ENCODE measurements around the gene PEX19. TPM values are rescaled to one million over a fixed set of nuclear protein-coding genes. Genes with fewer than 3 reads are reported as not detected.
"Not testable (repeated sequence)": the region's sequence is repeated elsewhere in the genome, so short reads cannot be mapped to it uniquely, and the experiment has no call there.

PEX19 gene, protein sequence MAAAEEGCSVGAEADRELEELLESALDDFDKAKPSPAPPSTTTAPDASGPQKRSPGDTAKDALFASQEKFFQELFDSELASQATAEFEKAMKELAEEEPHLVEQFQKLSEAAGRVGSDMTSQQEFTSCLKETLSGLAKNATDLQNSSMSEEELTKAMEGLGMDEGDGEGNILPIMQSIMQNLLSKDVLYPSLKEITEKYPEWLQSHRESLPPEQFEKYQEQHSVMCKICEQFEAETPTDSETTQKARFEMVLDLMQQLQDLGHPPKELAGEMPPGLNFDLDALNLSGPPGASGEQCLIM
- 72.5 and 86.3 TPM in 2 replicates for polyA plus RNA-seq (2014; cell fraction: cytosol; rRNA removed)
- polyA plus RNA-seq (2014; cell fraction: nucleus; rRNA removed): 36.7 and 56.9 TPM in 2 replicates

DNA sequence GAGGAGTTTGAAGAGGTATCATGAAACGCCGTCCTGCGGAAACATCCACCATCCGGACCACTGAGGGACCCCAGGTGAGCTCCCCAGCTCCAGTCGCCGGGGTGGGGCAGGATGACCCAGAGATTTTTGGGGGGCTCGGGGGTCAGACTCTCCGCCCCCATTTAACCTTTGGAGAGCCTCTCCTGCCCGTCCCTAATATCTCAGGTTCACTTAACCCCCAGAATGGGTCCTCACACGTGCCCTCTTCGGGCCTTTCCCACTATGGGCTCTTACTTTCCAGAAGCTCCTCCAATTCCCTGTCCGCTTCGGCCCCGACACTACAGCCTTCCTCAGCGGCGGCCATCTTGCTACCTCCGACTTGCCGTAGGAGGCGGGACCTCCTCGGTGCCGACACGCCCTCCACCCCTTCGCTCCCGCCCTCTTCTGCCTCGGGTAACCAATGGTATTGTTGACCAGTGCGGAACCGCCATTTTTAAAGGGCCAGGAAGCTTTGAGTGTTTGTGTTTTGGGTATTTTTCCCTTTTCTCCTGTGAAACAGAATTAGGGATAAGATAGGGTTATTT, at the start of gene PEX19:
Gene PEX19, minus strand, starts transcription at position 352 of the 563 bp plus-strand sequence. Its CDS starts 9 bp downstream, at position 343.
- peak; percentile 90 for DNase-seq (ENCODE audit: low spot score)

DNA sequence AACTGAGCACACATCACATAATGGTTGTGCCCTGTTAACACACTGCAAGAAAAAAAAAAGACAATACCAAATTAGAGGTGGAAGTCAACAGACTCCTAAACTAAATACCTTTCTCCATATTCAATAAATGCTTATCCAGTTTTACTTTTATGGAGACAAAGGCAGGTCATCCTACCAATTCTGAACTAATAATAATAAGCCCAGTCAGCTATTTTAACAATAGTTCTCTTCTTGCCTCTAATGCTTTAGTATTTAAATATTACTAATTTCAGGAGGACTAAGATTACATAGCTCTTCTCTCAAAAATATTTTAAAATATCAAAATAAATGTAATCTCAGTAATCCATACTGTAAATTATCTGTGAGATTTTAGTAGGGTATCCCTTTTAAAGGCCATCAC, 47.6 kb upstream of the PEX19 start:
- DNase-seq (ENCODE audit: low spot score): no peak

DNA sequence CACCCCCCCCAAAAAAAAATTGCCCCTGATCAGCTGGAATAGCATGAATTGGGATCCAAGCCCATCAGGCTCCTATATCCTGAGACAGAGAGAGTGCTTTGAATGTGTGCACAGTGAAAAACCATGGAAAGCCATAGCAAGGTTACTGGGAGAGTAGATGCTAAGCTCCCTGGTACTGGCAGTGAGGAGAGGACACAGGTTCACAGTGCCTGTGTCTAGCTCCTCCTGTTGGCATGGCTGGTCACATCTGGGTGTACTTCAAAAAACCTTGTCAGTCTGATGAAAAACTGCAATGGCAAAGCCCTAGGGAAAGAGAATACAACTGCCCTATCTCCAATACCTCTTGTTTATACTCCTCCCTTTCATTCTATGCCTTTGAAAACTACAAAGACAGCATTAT, 45.2 kb upstream of the PEX19 start:
- no peak for DNase-seq (ENCODE audit: low spot score)

DNA sequence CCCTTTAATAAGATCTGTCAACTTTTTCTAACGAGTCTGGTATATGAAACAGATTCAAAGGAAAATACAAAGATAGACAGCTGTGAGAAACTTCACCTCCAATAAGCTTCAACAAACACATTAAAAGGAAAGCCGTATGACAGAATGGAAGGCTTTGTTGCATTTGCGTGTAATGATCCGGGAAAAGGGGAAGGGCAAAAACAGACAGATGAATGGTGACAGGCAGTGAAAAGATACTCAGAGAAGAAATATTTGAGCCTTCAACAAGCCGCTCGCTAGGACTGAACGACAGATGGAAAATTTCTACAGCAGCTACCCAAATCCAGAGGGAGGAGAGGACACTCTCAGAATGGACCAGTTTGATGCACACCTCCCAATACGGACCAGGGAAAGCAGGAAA, 43.3 kb upstream of the PEX19 start:
- no peak for DNase-seq (ENCODE audit: low spot score)

DNA sequence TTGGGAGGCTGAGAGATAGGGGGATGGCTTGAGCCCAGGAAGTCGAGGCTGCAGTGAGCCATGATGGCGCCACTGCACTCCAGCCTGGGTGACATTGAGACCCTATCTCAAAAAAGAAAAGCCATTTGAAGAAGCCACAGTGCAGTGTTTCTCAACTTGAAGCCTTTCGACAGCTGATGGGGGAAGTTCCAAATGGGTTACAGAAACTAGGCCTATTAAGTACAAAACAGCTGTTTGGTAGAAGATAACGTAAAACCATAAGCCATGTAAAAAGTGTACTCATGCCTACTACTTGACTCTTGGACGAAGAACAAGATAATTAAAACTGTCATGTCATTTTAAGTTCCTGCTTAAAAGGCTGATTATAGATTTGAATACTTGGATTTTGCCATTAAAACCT, 41.5 kb upstream of the PEX19 start:
- DNase-seq (ENCODE audit: low spot score): no peak

DNA sequence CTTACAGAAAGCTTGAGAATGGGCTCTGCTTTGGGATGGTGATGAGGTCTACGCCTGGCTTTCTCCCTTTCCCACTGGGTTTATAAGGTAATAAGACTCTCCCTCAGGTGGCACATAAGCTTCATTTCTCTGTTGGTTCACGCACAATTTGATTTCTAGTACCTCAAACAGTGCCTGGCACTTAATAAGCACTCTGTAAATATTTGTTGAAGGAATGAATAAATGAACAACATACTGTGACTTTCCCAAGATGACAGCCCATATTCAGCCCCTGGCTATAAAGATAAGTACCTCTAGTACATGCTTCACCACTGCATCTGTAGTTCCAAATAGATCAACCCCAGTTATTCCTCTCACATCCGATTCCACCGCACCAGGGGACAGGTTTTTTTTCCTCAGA, 40.3 kb upstream of the PEX19 start:
- DNase-seq (ENCODE audit: low spot score): no peak

DNA sequence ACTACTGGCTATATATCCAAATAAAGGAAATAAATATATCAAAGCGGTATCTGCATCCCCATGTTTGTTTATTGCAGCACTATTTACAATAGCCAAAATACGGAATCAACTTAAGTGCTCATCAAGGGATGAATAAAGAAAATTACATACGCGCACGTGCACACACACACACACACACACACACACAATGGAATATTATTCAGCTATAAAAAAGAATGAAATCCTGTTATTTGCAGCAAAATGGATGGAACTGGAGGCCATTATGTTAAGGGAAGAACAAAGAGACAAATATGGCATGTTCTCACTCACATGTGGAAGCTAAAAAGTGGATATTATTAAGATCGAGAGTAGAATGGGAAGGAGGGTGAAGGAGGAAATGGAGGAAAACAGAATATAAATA, 37.9 kb upstream of the PEX19 start:
- DNase-seq (ENCODE audit: low spot score): no peak

DNA sequence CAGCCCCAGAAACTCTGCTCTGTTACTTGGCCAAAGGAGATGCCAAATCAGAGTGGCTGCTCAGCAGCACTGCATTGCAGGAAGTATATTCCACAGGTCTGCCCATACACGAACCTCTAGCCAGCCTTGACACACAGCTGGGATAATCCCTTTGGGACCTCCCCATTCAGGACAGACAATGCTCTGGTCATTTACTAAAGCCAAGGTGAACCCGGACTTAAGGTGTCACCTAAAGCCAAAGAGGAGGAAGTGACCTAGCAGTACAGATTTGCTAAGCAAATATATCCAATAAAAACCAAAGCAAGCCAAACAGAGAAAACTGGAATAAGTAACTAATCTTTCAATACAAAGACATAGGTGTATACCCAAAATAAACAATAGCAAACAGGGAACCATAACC, 30.4 kb upstream of the PEX19 start:
- no peak for DNase-seq (ENCODE audit: low spot score)

DNA sequence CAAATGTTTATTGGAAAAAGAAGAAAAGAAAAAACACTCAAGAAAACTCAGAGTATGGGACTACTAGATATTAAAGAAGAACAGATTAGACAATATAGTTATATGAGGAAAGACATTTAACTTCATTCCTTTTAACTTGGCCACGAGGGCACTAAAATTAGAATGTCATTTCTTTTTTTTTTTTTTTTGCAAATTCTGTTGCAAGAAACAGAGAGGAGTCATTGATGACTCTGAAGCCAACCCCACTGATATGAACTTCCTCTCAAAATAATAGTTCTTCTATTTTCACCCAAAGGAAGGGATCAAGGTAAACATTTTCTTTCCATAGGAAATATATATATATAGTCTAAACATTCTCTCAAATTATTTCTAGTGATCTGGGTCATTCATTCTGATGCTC, 24.6 kb upstream of the PEX19 start:
- DNase-seq (ENCODE audit: low spot score): no peak

DNA sequence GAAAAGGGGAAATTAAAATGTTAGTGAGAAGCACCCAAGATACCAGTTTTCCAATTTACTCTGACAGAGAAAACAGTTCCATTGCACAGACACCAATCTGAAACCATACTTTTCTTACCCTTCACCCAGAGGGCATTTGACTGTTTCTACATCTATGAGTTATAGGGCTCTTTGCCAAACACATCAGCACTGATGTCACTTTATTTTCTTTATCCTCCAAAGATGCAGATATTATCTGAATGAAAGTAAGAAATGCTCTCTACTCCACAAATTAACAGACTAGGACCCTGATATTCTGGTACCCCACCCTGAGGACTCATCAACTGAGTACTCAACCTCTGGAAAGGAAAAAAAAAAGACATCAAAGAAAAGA, 24.2 kb upstream of the PEX19 start:
- no peak for DNase-seq (ENCODE audit: low spot score)

DNA sequence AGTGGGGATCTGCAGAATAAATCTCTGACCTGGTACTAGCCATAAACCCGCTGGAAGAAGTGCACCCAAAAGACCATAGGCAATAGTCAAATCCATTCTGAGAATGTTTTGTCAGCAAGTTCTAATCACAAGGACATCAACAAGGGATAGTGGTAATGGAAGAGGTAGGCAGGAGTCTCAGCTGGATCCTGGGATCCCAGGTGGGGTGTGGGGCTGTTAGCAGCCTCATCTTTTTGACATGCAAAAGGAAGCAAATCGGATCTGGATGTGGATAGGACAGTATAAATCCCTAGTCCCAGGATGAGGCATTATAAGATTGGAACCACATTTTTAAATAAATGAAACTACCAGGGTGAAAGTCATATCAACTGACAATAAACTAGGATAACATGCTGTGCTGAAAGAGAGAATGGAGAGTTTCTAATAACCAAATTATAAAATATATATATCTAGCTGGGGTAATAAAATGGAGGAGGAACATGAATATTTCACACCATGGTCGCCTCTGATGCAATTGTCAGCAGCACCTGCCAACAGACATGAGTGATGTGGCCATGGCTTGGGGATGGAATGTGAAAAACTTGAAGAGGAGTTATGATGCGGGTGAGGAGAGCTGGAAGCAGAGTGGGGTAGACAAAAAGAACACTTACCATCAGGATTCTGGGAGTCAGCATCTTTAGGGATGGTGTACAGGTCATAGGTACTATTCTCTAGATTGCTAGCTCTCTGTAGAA, 23.7 kb upstream of the PEX19 start:
- no peak for DNase-seq (ENCODE audit: low spot score)

DNA sequence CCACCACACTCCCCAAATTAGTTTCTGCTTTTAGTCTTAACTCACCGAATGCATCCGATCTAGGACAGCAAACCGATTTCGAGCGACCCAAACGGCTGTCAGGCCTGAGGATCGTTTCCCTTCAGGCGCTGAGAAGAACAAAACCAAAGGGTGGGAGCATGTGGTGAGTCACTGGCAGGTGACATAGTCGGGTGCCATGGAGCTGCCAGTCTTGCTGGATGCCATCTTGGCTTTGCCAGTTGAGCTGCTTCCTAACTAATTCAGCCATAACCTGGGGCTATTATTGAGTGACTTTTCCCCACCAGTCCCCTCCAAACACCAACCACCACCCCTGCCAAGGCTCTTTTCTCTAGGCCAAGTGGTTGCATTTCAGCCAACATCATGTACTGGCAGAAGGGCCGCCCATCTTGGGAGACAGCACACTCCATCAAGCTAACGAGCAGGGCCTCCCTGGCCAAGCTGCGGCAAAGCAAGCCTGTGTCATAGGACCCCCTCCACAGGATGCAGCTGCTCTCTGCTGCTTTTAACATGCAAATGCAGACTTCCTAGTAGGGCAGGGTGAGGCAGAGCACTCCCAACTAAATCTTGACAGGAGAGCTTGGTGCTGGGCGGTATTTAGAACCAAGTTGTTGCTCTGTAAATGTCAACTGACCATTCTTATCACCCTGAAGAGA, 22.3 kb upstream of the PEX19 start:
- no peak for DNase-seq (ENCODE audit: low spot score)

DNA sequence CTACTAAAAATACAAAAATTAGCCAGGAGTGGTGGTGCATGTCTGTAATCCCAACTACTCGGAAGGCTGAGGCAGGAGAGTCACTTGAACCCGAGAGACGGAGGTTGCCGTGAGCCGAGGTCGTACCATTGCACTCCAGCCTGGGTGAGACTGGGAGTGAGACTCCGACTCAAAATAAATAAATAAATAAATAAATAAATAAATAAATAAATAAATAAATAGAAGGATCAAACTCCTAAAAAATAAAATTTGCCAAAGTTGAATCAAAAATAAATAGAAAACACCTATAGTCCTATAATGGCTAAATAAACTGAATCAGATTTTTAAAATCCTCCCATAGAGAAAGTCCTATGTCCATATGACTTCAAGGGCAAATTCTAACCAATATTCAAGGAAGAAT, 15.2 kb upstream of the PEX19 start:
- no peak for DNase-seq (ENCODE audit: low spot score)

DNA sequence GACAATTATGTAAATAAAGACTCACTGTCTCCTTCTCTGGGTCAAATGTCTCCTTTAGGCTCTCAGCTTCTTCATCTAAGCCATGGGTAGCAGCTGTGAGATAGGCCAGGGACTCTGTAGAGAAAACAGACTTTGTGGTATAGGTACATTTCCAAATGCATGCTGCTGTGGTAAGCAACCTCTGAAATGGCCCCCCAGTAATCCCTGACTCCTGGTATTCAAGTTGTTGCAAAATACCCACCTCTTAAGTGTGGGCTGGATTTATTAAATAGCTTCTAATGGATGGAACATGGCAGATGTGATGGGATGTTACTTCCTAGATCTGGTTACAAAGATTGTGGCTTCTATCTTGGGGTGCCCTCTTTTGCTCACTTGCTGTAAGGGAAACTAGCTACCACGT, 11.1 kb upstream of the PEX19 start:
- DNase-seq (ENCODE audit: low spot score): no peak

DNA sequence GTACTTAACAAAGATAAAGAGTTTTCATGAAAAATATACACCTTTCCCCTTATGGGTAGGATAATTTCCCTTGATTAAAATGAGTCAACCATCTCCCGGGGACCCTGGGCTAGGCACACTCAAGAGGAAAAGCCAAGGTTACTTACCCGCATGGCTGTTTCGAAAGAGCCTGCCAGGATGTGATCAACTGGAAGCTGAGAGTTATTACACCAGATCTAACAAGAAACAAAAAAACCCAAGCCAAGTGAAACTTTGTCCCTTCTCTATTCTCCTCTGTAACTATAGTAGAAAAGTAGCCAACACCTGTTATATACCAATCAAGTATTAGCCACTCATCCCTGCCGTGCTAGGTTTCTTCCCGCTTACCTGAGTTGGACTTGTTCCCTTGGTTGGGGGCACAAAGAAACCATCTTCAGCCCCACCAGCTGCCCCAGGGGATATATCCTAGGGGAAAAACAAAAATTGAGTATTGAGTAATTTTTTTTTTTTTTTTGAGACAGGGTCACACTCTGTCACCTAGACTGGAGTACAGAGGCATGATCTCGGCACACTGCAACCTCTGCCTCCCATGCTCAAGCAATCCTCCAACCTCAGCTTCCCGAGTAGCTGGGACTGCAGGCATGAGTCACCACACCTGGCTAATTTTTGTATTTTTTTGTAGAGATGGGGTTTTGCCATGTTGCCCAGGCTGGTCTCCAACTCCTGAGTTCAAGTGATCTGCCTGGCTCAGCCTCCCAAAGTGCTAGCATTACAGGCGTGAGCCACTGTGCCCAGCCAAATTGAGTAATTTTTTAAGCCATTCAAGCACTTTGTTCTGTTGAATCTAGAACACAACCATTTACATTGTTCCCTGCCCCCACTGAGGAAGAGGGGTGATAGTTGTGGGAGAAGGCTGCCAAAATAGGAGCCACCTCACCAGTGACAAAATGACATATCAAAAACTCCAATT, 8.4 kb upstream of the PEX19 start:
- DNase-seq (ENCODE audit: low spot score): no peak

DNA sequence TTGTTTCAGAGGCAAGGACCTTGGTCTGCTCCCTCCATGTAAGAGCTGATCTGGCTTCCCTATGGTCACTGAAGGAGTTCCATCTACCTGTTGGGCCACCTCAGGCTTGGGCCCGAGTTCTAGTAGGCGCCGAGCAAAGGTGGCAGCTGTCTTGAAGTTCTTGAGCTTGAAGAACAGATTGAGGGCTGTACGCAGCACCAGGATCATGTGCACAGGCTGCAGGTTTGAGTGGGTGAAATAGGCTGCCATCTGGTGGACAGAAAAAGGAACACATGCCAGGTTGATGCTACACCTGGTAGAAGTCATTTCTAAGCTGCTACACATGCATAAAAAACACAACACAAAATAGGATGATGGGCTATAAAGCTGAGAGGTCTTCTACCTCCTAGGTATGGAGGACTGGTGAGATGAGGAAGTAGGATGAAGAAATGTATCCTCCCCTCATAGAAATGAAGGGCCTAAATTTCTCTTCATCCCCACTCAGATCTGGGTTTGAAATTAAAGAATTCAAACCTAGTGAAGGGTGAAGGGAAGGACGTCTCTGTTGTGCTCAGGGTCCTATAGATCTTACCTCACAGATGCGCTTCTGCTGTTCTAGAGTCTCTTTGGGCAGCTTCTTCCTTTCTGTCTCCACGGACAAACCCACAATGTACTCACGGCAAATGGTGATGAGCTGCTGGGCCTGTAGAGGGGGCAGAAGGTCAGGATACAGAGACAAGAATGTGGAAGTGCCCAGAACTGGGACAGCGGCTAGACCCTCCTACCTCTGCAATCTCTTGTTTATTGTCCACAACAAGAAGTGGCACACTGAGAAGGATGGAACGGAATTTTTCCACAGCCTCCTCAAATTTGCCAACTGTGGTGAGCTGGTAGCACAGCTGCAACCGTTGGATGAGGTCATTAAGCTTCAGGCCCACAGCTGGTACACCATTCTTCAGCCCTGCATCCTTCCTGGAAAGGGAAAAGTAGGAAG, 6.6 kb upstream of the PEX19 start:
- peak; percentile 62 for DNase-seq (ENCODE audit: low spot score)

DNA sequence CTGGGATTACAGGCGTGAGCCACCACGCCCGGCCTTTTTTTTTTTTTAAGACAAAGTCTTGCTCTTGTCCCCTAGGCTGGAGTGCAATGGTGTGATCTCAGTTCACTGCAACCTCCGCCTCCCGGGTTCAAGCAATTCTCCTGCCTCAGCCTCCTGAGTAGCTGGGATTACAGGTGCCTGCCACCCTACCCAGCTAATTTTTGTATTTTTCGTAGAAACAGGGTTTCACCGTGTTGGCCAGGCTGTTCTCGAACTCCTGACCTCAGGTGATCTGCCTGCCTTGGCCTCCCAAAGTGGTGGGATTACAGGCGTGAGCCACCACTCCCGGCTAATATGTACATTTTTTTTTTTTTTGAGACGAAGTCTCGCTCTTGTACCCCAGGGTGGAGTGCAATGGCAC, 2.8 kb upstream of the PEX19 start:
- DNase-seq (ENCODE audit: low spot score): not testable (repeated sequence)

DNA sequence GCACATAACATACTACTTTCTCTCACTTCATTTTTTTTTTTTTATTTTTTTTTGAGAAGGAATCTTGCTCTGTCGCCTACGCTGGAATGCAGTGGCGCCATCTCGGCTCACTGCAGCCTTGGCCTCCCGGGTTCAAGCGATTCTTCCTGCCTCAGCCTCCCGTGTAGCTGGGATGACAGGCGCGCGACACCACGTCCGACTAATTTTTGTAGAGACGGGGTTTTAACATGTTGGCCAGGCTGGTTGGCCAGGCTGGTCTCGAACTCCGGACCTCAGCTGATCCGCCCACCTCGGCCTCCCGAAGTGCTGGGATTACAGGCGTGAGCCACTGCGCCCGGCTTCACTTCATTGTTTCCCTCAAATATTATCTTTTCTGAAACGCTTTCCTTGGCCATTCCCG, 573 bp upstream of the PEX19 start:
- no peak for DNase-seq (ENCODE audit: low spot score)

DNA sequence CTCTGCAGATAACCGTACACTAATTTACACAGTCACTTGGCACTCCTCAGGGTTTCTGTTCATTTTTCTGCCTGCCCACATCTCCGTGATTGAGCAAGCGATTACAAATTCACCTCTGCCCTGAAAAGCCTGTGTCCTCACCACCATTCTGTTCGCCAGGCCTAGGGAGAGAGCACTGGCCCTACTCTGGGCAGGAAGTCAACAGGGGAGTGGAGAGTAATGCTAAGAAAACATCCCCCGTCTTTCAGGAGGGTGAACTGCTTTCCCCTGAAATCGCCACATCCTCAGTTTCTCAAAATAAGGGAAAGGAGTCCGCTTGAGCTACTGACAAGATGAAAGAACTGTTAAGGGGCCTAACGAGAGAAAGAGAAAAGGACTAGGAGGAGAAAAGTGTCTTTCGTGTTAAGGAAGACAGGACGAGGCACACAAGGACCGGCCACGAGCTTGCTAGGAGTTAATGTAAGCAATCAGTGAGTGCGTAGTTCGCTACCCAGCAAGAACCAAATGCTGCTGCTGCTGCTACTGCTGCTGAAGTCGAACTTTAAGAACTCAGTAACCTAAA, 632 bp downstream of the PEX19 start:
- peak; percentile 20 for DNase-seq (ENCODE audit: low spot score)

DNA sequence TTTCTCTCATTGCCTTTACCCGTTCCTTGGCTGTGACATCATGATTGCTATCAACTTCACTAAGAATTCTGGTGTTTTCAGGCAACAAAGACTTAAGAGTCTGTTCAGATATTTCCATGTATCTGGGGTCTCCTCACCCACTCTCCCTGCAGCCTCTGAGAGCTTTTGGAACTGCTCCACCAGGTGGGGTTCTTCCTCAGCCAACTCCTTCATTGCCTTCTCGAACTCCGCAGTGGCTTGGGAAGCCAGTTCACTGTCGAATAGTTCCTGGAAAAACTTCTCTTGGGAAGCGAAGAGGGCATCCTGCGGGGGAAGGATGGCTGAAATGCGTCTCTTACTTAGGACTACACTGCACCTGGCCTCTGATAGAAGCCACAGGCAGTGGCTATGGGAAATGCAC, 2.1 kb downstream of the PEX19 start:
- DNase-seq (ENCODE audit: low spot score): no peak

Measured in SK-N-DZ (cell line).